HepG2 (cell line): ENCODE data around the gene DNMT1. TPM values are rescaled to one million over a fixed set of nuclear protein-coding genes. Genes with fewer than 3 reads are reported as not detected.
A peak's percentile ranks its signal among the peaks of the same experiment; 100 is the strongest.

Experiments
- ATAC-seq: fragments of 200-7000 bp; cut with Tn5 transposase; 3 replicates; pipeline ENCODE4 v1.9.1; 2020; ENCODE audit warnings: mild to moderate bottlenecking, moderate library complexity
- BruUV-seq: library from RNA; stranded (reverse); fragments of 400-500 nt; replicated peaks from 2 replicates; lab custom pipeline; 2021; lab: Mats Ljungman, UMichigan
- CTCF ChIA-PET: fragments of 300-600 bp; formaldehyde crosslinking; extraction: SDS; loops from one replicate; lab custom pipeline; 2021; ENCODE audit warnings: low total read pairs, inconsistent platforms, low intra/inter-chr PET ratio; lab: Yijun Ruan, JAX
- POLR2A ChIA-PET: fragments of 350-600 bp; sonication (Branson Sonifier 250); formaldehyde crosslinking; loops from one replicate; lab custom pipeline; 2020; ENCODE audit warnings: antibody characterized with exemption, inconsistent platforms; lab: Yijun Ruan, JAX
- DNase-seq: peaks from one replicate; pipeline ENCODE4 v3.0.0-alpha.2; 2015; ENCODE audit warnings: low spot score
- FAIRE-seq: peaks from 3 replicates; lab custom pipeline; 2011; peaks lifted over from hg19 to GRCh38; lab: Jason Lieb, UNC
- H2AFZ ChIP-seq: one replicate; pipeline ENCODE4 v1.6.1; 2011; ENCODE audit warnings: low read length, inconsistent platforms
- H3K27ac ChIP-seq: fragments of 300-600 bp; 3 replicates; pipeline ENCODE4 v1.8.0; 2011; ENCODE audit warnings: mixed run types, mild to moderate bottlenecking, mixed read lengths, low read length, inconsistent platforms; ENCODE audit not compliant: insufficient read depth; ENCODE audit errors: extremely low read length
- H3K27me3 ChIP-seq, 2 experiments: fragments of 200-600 bp in 1 of 2; 2 replicates in 1 of 2; 3 replicates in 1 of 2; pipeline versions ENCODE4 v1.6.0 to v1.8.0; 2011; ENCODE audit warnings: low read length in 2 of 2, mild to moderate bottlenecking in 2 of 2, moderate library complexity in 2 of 2, inconsistent platforms in 1 of 2; ENCODE audit not compliant: insufficient read depth in 2 of 2, control insufficient read depth in 1 of 2
- H3K36me3 ChIP-seq, 2 experiments: fragments of 200-600 bp in 1 of 2; replicated peaks in 1 of 2; 2 replicates in 1 of 2; 3 replicates in 1 of 2; pipeline versions ENCODE4 v1.5.1 to v1.8.0; 2011; ENCODE audit warnings: low read length in 2 of 2, inconsistent platforms in 1 of 2; ENCODE audit not compliant: insufficient read depth in 2 of 2, control insufficient read depth in 1 of 2
- H3K4me1 ChIP-seq: 2 replicates; pipeline ENCODE4 v1.5.1; 2012; ENCODE audit warnings: low read length, inconsistent platforms; ENCODE audit not compliant: insufficient read depth
- H3K4me2 ChIP-seq: 2 replicates; pipeline ENCODE4 v1.6.0; 2011; ENCODE audit warnings: low read depth, low read length, inconsistent platforms
- H3K4me3 ChIP-seq, 3 experiments: fragments of 200-600 bp in 1 of 3; sonication (generic), shearing (Covaris generic) in 1 of 3; replicated peaks in 1 of 3; 2 replicates each; pipeline ENCODE4 v1.5.1; 2011 to 2016; ENCODE audit warnings: low read length in 3 of 3, inconsistent platforms in 2 of 3, low read depth in 2 of 3, mild to moderate bottlenecking in 2 of 3, control low read depth in 1 of 3, mixed read lengths in 1 of 3; ENCODE audit not compliant: insufficient read depth in 1 of 3
- H3K79me2 ChIP-seq: one replicate; pipeline ENCODE4 v1.6.1; 2011; ENCODE audit warnings: low read length, inconsistent platforms; ENCODE audit not compliant: insufficient read depth
- H3K9ac ChIP-seq: 2 replicates; pipeline ENCODE4 v1.6.0; 2011; ENCODE audit warnings: mild to moderate bottlenecking, low read depth, low read length, inconsistent platforms; ENCODE audit not compliant: insufficient read depth
- H3K9me3 ChIP-seq: 2 replicates; pipeline ENCODE4 v1.5.1; 2012; ENCODE audit warnings: mild to moderate bottlenecking, low read length
- H4K20me1 ChIP-seq: 2 replicates; pipeline ENCODE4 v1.6.0; 2011; ENCODE audit warnings: inconsistent platforms, mild to moderate bottlenecking, low read length, moderate library complexity; ENCODE audit not compliant: insufficient read depth
- FOXJ3 ChIP-seq: sonication (generic); formaldehyde crosslinking; IDR thresholded peaks from 2 replicates; pipeline ENCODE4 v1.4.0; 2020; ENCODE audit warnings: missing genetic modification reagents, mild to moderate bottlenecking, borderline replicate concordance
- HDAC1 ChIP-seq: sonication (generic); formaldehyde crosslinking; IDR thresholded peaks from 2 replicates; pipeline ENCODE4 v1.5.1; 2020; ENCODE audit warnings: mild to moderate bottlenecking, missing genetic modification reagents
- HNRNPK ChIP-seq: fragments of 200-400 bp; formaldehyde crosslinking; IDR thresholded peaks from 2 replicates; pipeline ENCODE4 v1.6.1; 2018; ENCODE audit warnings: low read length, low read depth, moderate library complexity, mild to moderate bottlenecking; ENCODE audit not compliant: poor library complexity, severe bottlenecking
- KAT2B ChIP-seq: fragments of 150-350 bp; IDR thresholded peaks from 2 replicates; pipeline ENCODE4 v1.6.1; 2014; ENCODE audit warnings: low read depth, low read length, borderline replicate concordance
- KDM2A ChIP-seq: sonication (generic); formaldehyde crosslinking; IDR thresholded peaks from 2 replicates; pipeline ENCODE4 v1.4.0; 2020; ENCODE audit warnings: low read depth, missing genetic modification reagents, borderline replicate concordance
- NCOA2 ChIP-seq: sonication (generic); formaldehyde crosslinking; IDR thresholded peaks from 2 replicates; pipeline ENCODE4 v1.8.0; 2022; ENCODE audit warnings: inconsistent platforms
- NCOR1 ChIP-seq: fragments of 200-600 bp; sonication (generic); IDR thresholded peaks from 2 replicates; pipeline ENCODE4 v1.7.0; 2017; ENCODE audit warnings: antibody characterized with exemption, low read length, borderline replicate concordance
- SMARCC2 ChIP-seq: fragments of 450-650 bp; IDR thresholded peaks from 2 replicates; pipeline ENCODE4 v1.6.1; 2017; ENCODE audit warnings: antibody characterized with exemption, mild to moderate bottlenecking
- TEAD3 ChIP-seq: optimal IDR thresholded peaks from 2 replicates; pipeline ENCODE3; 2016; ENCODE audit warnings: borderline replicate concordance
- ZFP62 ChIP-seq: sonication (generic); formaldehyde crosslinking; IDR thresholded peaks from 2 replicates; pipeline ENCODE4 v1.4.0; 2020; ENCODE audit warnings: missing genetic modification reagents
- ZKSCAN5 ChIP-seq: sonication (generic); formaldehyde crosslinking; IDR thresholded peaks from 2 replicates; pipeline ENCODE4 v1.5.1; 2020; ENCODE audit warnings: mild to moderate bottlenecking, missing genetic modification reagents
- ZMAT3 ChIP-seq: sonication (generic); formaldehyde crosslinking; conservative IDR thresholded peaks from 2 replicates; pipeline ENCODE4 v1.7.0; 2021; ENCODE audit warnings: missing genetic modification reagents
- ZMYM3 ChIP-seq: sonication (generic); formaldehyde crosslinking; IDR thresholded peaks from 2 replicates; pipeline ENCODE4 v1.5.1; 2020; ENCODE audit warnings: mild to moderate bottlenecking, missing genetic modification reagents
- ZNF354B ChIP-seq: sonication (generic); formaldehyde crosslinking; IDR thresholded peaks from 2 replicates; pipeline ENCODE4 v1.8.0; 2022; ENCODE audit warnings: mild to moderate bottlenecking, missing genetic modification reagents
- ZSCAN29 ChIP-seq: sonication (generic); formaldehyde crosslinking; conservative IDR thresholded peaks from 2 replicates; pipeline ENCODE4 v1.4.0; 2020; ENCODE audit warnings: mild to moderate bottlenecking, missing genetic modification reagents
- WGBS: methylation state at CpG from one replicate; pipeline ENCODE4 v1.1.6; 2017; ENCODE audit warnings: low lambda C conversion rate; 5-methylcytosine and 5-hydroxymethylcytosine counted together
- in situ Hi-C: cut with HindIII; loops from 2 replicates; pipeline ENCODE4 v1.10.0; 2017; ENCODE audit warnings: low pct_unique_long_range_greater_than_20kb; ENCODE audit not compliant: extremely low pct_ligation_motif_present
- intact Hi-C: fragments of 100-400 bp; cut with micrococcal nuclease; formaldehyde crosslinking; loops from one replicate; pipeline ENCODE4 v1.10.0; 2022; ENCODE audit not compliant: unreplicated experiment
- polyA plus RNA-seq, 8 experiments: library from polyadenylated mRNA; depleted of rRNA in 3 of 8; stranded (reverse) in 7 of 8; unstranded in 1 of 8; fragments of >200 nt; fragmentation: Illumina TruSeq in 4 of 8; extraction: Trizol in 4 of 8; gene quantifications; 2 replicates each; pipeline versions ENCODE4 v1.2.1 to v1.2.3, GENCODE V29; 2011 to 2016; ENCODE audit warnings: low read depth in 4 of 8, missing spikeins in 1 of 8, mixed read lengths in 1 of 8; ENCODE audit not compliant: insufficient read depth in 1 of 8
- total RNA-seq, 5 experiments: library from RNA; depleted of rRNA; stranded (reverse); fragments of >200 nt; fragmentation: Illumina TruSeq; extraction: Trizol; gene quantifications; 2 replicates each; pipeline ENCODE4 v1.2.3, GENCODE V29; 2016; ENCODE audit warnings: low read depth in 1 of 5
- TF ChIP-seq, protein P1 (sequence below): sonication (generic); formaldehyde crosslinking; IDR thresholded peaks from 2 replicates; pipeline ENCODE4 v1.4.0; 2020; ENCODE audit warnings: missing genetic modification reagents
- TF ChIP-seq, protein P2 (sequence below): IDR thresholded peaks from 2 replicates; pipeline ENCODE4 v1.6.1; 2012; ENCODE audit warnings: low read length, improper control_type of control experiment
- TF ChIP-seq, protein P3 (sequence below): sonication (generic); formaldehyde crosslinking; conservative IDR thresholded peaks from 2 replicates; pipeline ENCODE4 v1.4.0; 2020; ENCODE audit warnings: missing genetic modification reagents

The DNMT1 gene
- total and polyA plus RNA-seq, 2 of the 13 experiments (the other 11 are each of a cell fraction or from before 2014, with no cell fraction given): 31.2 to 91.1 TPM

DNA sequence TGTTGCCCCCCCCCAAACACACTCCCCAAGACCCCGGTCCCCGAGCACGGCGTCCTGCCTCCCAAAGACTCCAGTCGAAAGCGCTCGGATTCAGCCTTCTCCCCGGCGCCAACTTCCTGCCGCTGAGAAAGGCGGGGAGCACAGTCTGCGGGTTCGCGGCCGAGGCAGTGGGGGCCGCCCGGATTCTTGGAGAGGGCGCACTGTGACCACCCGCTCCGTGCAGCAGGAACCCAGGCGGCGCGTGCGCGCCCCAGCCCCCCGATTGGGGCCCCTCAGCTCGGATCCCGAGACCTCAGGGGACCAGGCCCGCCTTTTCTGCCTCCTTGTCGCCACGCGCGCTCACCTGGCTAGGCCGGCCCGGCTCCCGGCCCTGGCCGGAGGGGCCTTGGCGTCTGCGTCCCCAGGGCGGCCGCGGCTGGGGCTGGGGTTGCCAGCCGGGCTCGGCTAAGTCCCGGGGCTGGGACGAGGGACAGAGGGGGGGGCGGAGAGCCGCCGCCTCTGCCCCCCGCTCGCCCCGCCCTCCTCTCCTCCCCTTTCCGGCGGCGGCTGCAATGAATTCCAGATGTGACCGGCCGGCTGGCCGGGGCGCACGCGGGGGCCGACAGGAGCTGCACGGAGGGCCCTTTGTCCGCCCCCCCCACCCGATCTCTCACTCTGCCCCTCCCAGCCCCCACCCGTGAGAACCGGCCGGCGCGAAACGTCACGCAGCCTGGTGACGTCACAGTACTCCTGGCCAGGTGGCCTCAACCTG, 36.3 kb upstream of the DNMT1 start, which contains the start of gene S1PR2 (continued):
- TF ChIP-seq, protein P1, sequence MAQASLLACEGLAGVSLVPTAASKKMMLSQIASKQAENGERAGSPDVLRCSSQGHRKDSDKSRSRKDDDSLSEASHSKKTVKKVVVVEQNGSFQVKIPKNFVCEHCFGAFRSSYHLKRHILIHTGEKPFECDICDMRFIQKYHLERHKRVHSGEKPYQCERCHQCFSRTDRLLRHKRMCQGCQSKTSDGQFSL (CRISPR knock-in tag): peak; percentile 67; the same call in 1 of the 2 replicates
- TF ChIP-seq HNRNPK (peak; percentile 67), ZMAT3 (CRISPR knock-in tag) (peak; percentile 35; the same call in 1 of the 2 replicates)

DNA sequence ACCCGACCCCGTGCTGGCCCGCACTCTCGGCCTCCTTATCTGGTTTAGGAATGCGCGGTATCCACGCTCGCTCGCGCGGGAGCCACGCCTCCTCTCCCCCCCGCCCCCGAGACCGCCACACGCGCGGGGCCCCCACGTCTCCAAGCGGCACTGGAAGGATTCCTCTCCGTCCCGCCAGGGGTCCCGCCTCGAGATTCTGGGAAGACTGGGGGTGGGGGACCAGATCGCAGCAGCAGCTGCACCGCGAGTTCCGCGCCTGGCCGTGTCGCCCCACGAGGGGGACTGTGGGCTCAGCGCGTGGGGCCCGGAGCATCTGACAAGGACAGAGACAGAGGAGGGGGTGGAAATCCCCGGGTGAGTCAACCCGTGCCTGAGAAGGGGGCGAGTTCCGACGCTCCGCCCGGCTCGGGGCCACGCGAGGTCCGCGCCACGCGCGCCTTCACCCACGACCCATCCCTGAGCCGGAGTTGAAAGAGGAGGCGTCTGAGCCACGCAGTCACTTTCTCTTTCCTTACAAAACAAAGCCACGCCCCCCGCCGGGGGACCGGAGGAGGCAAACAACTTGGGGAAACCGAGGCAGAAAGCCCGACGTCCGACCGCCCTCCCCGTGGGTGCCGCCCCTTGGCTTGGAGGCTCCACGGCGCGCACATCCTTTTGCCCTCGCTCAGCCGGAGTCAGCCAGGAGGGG, 35.6 kb upstream of the DNMT1 start:
- in situ Hi-C loops: loop anchor here (10.0 kb wide), 1 partner anchor 296 kb away; the partner anchor contains the start of gene OLFM2
- H3K36me3 ChIP-seq: no peaks in the 10 kb centered on the region
- ChIA-PET POLR2A (interaction anchor here (1.2 kb wide), 1 partner anchor 10 kb away, joined by 3 read pairs; no protein-coding TSS in a partner anchor), CTCF (interaction anchor here (3.9 kb wide), 1 partner anchor 20 kb away, joined by 33 read pairs; no protein-coding TSS in a partner anchor)
- no peaks in the 10 kb centered on the region for H3K79me2 ChIP-seq
- peaks cover 33% of the 10 kb centered on the region for H3K4me1 ChIP-seq
- H2AFZ ChIP-seq: no peak overlapping the region
- BruUV-seq: no TSS peak
- H3K9ac ChIP-seq: peak overlapping the region; percentile 59
- no peak for FAIRE-seq
- peaks cover 2 to 11% of the 10 kb centered on the region in 2 experiments; a peak in 4 of 5 replicates for H3K27me3 ChIP-seq
- peak overlapping the region; percentile 72 to 77 (median 74) for H3K4me3 ChIP-seq
- ATAC-seq: no peak
- peak overlapping the region; percentile 90 for H3K4me2 ChIP-seq
- intact Hi-C loops: no loop called here
- H4K20me1 ChIP-seq: no peaks in the 10 kb centered on the region
- no peak overlapping the region for H3K27ac ChIP-seq
- DNase-seq: no peak
- 5% methylated on average over 13 of the region's 70 CpGs for WGBS
- no peaks in the 10 kb centered on the region for H3K9me3 ChIP-seq
- TF ChIP-seq, protein P2, sequence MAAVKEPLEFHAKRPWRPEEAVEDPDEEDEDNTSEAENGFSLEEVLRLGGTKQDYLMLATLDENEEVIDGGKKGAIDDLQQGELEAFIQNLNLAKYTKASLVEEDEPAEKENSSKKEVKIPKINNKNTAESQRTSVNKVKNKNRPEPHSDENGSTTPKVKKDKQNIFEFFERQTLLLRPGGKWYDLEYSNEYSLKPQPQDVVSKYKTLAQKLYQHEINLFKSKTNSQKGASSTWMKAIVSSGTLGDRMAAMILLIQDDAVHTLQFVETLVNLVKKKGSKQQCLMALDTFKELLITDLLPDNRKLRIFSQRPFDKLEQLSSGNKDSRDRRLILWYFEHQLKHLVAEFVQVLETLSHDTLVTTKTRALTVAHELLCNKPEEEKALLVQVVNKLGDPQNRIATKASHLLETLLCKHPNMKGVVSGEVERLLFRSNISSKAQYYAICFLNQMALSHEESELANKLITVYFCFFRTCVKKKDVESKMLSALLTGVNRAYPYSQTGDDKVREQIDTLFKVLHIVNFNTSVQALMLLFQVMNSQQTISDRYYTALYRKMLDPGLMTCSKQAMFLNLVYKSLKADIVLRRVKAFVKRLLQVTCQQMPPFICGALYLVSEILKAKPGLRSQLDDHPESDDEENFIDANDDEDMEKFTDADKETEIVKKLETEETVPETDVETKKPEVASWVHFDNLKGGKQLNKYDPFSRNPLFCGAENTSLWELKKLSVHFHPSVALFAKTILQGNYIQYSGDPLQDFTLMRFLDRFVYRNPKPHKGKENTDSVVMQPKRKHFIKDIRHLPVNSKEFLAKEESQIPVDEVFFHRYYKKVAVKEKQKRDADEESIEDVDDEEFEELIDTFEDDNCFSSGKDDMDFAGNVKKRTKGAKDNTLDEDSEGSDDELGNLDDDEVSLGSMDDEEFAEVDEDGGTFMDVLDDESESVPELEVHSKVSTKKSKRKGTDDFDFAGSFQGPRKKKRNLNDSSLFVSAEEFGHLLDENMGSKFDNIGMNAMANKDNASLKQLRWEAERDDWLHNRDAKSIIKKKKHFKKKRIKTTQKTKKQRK: no peak
- TF ChIP-seq ZSCAN29 (CRISPR knock-in tag): no peak
- TF ChIP-seq ZFP62 (CRISPR knock-in tag): no peak
- no peak for TF ChIP-seq ZMYM3 (CRISPR knock-in tag)
- no peak for TF ChIP-seq ZNF354B (CRISPR knock-in tag)
- no peak for TF ChIP-seq NCOR1
- TF ChIP-seq SMARCC2: no peak
- TF ChIP-seq, protein P3, sequence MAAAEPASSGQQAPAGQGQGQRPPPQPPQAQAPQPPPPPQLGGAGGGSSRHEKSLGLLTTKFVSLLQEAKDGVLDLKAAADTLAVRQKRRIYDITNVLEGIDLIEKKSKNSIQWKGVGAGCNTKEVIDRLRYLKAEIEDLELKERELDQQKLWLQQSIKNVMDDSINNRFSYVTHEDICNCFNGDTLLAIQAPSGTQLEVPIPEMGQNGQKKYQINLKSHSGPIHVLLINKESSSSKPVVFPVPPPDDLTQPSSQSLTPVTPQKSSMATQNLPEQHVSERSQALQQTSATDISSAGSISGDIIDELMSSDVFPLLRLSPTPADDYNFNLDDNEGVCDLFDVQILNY (CRISPR knock-in tag): no peak
- TF ChIP-seq FOXJ3 (CRISPR knock-in tag): no peak
- TF ChIP-seq HDAC1: no peak
- TF ChIP-seq KDM2A (CRISPR knock-in tag): no peak
- no peak for TF ChIP-seq KAT2B
- TF ChIP-seq NCOA2 (CRISPR knock-in tag): no peak
- peak; percentile 19 for TF ChIP-seq TEAD3
- no peak for TF ChIP-seq ZKSCAN5 (CRISPR knock-in tag)
